ENCODE data around the gene MAP3K12. TPM values are rescaled to one million over a fixed set of nuclear protein-coding genes. Genes with fewer than 3 reads are reported as not detected.

The MAP3K12 gene
- total RNA-seq, 1 donor from 2014 or later: 17.2 TPM

- Histone ChIP-seq H3K79me2 (ENCODE audit: low read depth) (peaks cover 20% of the 10 kb centered on the region), H3K4me3 (no peak overlapping the region), H3K9ac (no peak overlapping the region), H3K9me3 (ENCODE audit: low read depth) (no peaks in the 10 kb centered on the region), H3K4me2 (no peak overlapping the region), H3F3A (ENCODE audit: low read depth) (peaks cover 11% of the 10 kb centered on the region), H3K27me3 (no peaks in the 10 kb centered on the region), H2AFZ (replicated peaks) (no peak overlapping the region), H3K4me1 (peaks cover 9% of the 10 kb centered on the region), H3K36me3 (no peaks in the 10 kb centered on the region), H3K27ac (no peak overlapping the region), H4K20me1 (ENCODE audit: low read depth) (no peaks in the 10 kb centered on the region)
- TF ChIP-seq EZH2phosphoT487 (IDR thresholded peaks at IDR 0.05): no peak
- Mint-ChIP-seq H3K27ac (no peak overlapping the region), H3K9me3 (no peaks in the 10 kb centered on the region), H3K4me1 (peaks cover 13% of the 10 kb centered on the region), H3K27me3 (ENCODE audit: insufficient read depth, low read depth) (peaks cover 4% of the 10 kb centered on the region), H3K4me3 (no peak overlapping the region), H3K36me3 (peaks cover 8% of the 10 kb centered on the region)
- no peak for DNase-seq (ENCODE audit: low spot score)
Measured at GRCh38 chr12:53506450-53506785, 7.2 kb upstream of the MAP3K12 start.

GRCh38 chr12:53505555-53506449 lies 6.5 kb upstream of the MAP3K12 start:
- Histone ChIP-seq H2AFZ (replicated peaks) (no peak overlapping the region), H3K36me3 (no peaks in the 10 kb centered on the region), H3K9ac (no peak overlapping the region), H3K4me3 (no peak overlapping the region), H3K27me3 (no peaks in the 10 kb centered on the region), H3K27ac (no peak overlapping the region), H3K79me2 (ENCODE audit: low read depth) (peaks cover 20% of the 10 kb centered on the region), H3K4me2 (no peak overlapping the region), H3K9me3 (ENCODE audit: low read depth) (no peaks in the 10 kb centered on the region), H4K20me1 (ENCODE audit: low read depth) (no peaks in the 10 kb centered on the region), H3K4me1 (peaks cover 10% of the 10 kb centered on the region), H3F3A (ENCODE audit: low read depth) (peaks cover 11% of the 10 kb centered on the region)
- Mint-ChIP-seq H3K4me3 (no peak overlapping the region), H3K4me1 (peaks cover 13% of the 10 kb centered on the region), H3K27ac (peak overlapping the region; percentile 42), H3K36me3 (peaks cover 8% of the 10 kb centered on the region), H3K27me3 (ENCODE audit: insufficient read depth, low read depth) (peaks cover 6% of the 10 kb centered on the region), H3K9me3 (no peaks in the 10 kb centered on the region)
- DNase-seq (ENCODE audit: low spot score): no peak
- TF ChIP-seq CTCF (IDR thresholded peaks at IDR 0.05) (no peak), EZH2phosphoT487 (IDR thresholded peaks at IDR 0.05) (no peak), EZH2 (IDR thresholded peaks at IDR 0.05) (no peak)

- peak overlapping the region; percentile 42 for H3K27ac Mint-ChIP-seq
- no peaks in the 10 kb centered on the region for H3K9me3 Mint-ChIP-seq
- H2AFZ ChIP-seq (replicated peaks): no peak overlapping the region
Measured at GRCh38 chr12:53505086-53505485, 5.8 kb upstream of the MAP3K12 start.

More at GRCh38 chr12:53505086-53505485, 5.8 kb upstream of the MAP3K12 start:
- peaks cover 14% of the 10 kb centered on the region for H3K4me1 Mint-ChIP-seq
- Histone ChIP-seq H3K9ac (peak overlapping the region; percentile 8), H3K79me2 (ENCODE audit: low read depth) (peaks cover 22% of the 10 kb centered on the region), H3K4me1 (peaks cover 13% of the 10 kb centered on the region), H3K27me3 (no peaks in the 10 kb centered on the region), H3K9me3 (ENCODE audit: low read depth) (no peaks in the 10 kb centered on the region), H3F3A (ENCODE audit: low read depth) (peaks cover 14% of the 10 kb centered on the region), H4K20me1 (ENCODE audit: low read depth) (no peaks in the 10 kb centered on the region), H3K4me2 (no peak overlapping the region), H3K36me3 (no peaks in the 10 kb centered on the region), H3K4me3 (no peak overlapping the region), H3K27ac (no peak overlapping the region)
- H3K4me3 Mint-ChIP-seq: no peak overlapping the region
- peaks cover 8% of the 10 kb centered on the region for H3K36me3 Mint-ChIP-seq
- no peak for DNase-seq (ENCODE audit: low spot score)
- H3K27me3 Mint-ChIP-seq (ENCODE audit: insufficient read depth, low read depth): peaks cover 6% of the 10 kb centered on the region
- TF ChIP-seq EZH2 (IDR thresholded peaks at IDR 0.05) (no peak), CTCF (IDR thresholded peaks at IDR 0.05) (no peak), EZH2phosphoT487 (IDR thresholded peaks at IDR 0.05) (no peak)

All from neural progenitor cell (in vitro differentiated cells).